Ovary (tissue), 3 donors: Measurements from ENCODE around the gene CCRL2.

Experiments
- POLR2A ChIP-seq: fragments of 450-650 bp; IDR thresholded peaks from one replicate; pipeline ENCODE4 v1.6.1; 2017; ENCODE audit warnings: antibody characterized with exemption, mild to moderate bottlenecking, moderate library complexity
- TF ChIP-seq, protein P1 (sequence below), 3 donors: fragments of 450-650 bp in 2 of 3; fragments of 200-600 bp in 1 of 3; IDR thresholded peaks; one replicate each; pipeline versions ENCODE4 v1.5.1 to v1.8.0; 2016 to 2022; ENCODE audit warnings: antibody characterized with exemption in 3 of 3, mild to moderate bottlenecking in 1 of 3
- donor health status: DM: no; HTN: no; CAD: no.

DNA sequence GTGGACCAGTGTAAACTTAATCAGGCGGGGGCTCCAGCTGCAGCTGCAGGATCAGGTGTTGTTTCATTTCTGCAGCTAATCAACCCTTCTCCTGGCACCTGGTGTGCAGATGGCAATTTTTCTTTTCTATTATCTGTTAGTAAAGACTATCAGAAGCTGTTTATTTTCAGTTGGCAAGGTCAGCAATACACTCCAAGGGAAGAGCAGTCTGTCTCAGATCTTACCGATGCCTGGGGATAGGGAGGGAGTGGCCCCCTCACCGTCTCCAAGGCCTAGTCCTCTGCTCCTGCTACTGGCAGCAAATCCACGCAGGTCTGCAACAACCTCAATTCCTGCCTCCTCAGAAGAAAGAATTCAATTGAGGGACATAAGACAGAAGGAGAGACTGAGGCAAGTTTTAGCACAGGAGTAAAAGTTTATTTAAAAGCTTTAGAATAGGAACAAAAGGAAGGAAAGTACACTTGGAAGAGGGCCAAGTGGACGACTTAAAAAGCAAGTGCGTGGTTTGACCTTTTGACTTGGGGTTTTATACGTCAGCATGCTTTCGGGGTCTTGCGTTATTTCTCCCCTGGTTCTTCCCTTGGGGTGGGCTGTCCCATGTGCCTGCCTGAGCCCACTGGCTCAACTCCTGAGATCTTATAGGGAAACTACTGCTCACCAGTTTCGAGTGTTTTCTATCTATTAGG lies 9.2 kb downstream of the CCRL2 start:
- TF ChIP-seq, protein P1, sequence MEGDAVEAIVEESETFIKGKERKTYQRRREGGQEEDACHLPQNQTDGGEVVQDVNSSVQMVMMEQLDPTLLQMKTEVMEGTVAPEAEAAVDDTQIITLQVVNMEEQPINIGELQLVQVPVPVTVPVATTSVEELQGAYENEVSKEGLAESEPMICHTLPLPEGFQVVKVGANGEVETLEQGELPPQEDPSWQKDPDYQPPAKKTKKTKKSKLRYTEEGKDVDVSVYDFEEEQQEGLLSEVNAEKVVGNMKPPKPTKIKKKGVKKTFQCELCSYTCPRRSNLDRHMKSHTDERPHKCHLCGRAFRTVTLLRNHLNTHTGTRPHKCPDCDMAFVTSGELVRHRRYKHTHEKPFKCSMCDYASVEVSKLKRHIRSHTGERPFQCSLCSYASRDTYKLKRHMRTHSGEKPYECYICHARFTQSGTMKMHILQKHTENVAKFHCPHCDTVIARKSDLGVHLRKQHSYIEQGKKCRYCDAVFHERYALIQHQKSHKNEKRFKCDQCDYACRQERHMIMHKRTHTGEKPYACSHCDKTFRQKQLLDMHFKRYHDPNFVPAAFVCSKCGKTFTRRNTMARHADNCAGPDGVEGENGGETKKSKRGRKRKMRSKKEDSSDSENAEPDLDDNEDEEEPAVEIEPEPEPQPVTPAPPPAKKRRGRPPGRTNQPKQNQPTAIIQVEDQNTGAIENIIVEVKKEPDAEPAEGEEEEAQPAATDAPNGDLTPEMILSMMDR (IDR thresholded peaks at IDR 0.05): no peak
- no peak for TF ChIP-seq POLR2A
